Stimulated activated CD4-positive, alpha-beta T cell treated with anti-CD3 and anti-CD28 coated beads, Interleukin-2, amount 100 ng/mL, for 4 hours (primary cell): ENCODE results near the gene ATAD3B.
"Not testable (repeated sequence)": the region's sequence is repeated elsewhere in the genome, so short reads cannot be mapped to it uniquely, and the experiment has no call there.

Experiments used
- DNase-seq: peaks from one replicate; pipeline ENCODE4 v3.0.0-alpha.2; 2020; ENCODE audit warnings: low read depth

ATAD3B gene

GRCh38 chr1:1450616-1451015 is 20.9 kb upstream of the ATAD3B start:
- DNase-seq: not testable (repeated sequence)

DNA sequence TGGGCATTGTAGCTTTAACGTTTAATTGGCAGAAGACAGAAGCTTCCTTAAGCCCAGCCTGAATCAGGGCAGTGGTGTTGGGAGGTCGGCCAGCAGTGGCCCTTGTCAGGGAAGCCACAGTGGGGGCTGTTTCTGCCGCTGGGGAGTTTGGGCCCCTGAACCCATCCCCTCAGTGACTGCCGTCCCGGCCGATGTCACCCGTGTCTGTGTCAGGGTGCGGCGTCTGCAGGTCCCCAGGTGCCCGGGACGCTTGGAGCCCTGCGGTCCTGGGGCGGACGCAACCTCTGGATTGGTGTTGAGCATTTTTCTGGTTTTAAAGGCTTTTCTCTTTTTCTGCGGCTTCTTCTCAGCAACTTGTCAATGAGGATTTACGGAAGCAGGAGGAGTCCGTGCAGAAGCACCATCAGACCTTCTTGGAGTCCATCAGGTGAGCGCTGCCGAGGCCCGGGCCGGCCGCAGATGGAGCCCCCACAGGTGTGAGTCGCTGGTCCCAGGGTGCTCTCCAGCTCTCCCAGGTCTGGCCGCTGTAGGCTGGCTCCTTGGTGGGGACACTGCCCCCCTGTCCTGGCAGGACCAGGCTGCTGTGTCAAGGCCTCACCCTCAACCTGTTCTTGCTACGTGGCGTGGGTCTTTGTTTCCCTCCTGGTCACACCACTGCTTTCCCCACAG is 19.7 kb upstream of the ATAD3B start:
- DNase-seq: no peak

DNA sequence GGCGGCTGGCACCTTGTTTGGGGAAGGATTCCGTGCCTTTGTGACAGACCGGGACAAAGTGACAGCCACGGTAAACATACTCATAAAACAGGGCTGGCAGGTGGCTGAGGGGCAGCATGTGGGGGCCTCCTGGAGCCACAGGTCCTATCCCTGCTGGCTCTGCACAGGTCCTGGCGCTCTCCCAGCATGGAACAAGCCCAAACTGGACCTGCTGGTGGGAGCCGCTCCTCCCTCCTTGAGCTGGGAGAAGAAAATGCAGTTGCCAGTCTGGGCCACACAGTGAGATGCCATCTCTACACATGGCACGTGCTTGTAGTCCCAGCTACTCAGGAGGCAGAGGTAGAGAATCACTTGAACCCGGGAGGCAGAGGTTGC is 19.2 kb upstream of the ATAD3B start:
- not testable (repeated sequence) for DNase-seq

DNA sequence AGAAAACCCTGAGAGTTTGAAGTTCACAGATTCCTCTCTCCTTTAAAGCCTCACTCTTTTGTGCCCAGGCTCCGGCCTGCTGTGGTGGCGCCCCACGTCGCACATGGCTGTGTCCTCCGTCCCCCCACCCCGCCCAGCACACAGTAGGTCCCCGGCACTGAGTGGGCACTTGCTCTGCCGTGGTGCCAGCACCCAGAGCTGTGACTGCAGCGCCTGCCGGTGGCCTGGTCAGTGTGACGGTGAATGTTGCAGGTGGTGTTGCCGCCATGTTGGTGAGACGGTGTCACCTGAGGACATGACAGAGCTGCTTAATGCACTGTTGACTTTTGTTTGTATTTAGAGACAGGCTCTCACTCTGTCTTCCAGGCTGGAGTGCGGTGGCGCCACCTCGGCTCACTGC is 18.7 kb upstream of the ATAD3B start:
- no peak for DNase-seq

GRCh38 chr1:1454286-1455056 is 17.1 kb upstream of the ATAD3B start:
- not testable (repeated sequence) for DNase-seq

- DNase-seq: no peak
Observed at GRCh38 chr1:1455366-1455884, 16.1 kb upstream of the ATAD3B start.

DNA sequence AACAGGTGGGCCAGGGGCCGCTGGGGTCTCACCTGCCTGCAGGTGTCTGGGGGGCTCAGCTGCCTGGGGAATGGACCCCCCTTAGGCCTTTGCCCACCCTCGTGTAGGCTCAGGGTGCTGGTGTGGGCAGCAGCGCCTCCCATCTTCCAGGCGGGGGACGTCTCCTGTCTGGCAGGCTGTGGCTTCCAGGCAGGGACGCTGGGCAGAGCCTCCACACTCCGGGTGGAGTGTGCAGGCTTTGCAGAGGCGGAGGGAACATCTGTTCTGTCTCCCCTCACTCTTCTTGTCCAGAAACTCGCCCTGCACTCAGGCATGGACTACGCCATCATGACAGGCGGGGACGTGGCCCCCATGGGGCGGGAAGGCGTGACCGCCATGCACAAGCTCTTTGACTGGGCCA is 15.6 kb upstream of the ATAD3B start:
- not testable (repeated sequence) for DNase-seq

- DNase-seq: not testable (repeated sequence)
Observed at GRCh38 chr1:1456683-1457255, 14.8 kb upstream of the ATAD3B start.

GRCh38 chr1:1459156-1459555 is 12.4 kb upstream of the ATAD3B start:
- DNase-seq: not testable (repeated sequence)

- DNase-seq: not testable (repeated sequence)
Observed at GRCh38 chr1:1459711-1460110, 11.9 kb upstream of the ATAD3B start.

DNA sequence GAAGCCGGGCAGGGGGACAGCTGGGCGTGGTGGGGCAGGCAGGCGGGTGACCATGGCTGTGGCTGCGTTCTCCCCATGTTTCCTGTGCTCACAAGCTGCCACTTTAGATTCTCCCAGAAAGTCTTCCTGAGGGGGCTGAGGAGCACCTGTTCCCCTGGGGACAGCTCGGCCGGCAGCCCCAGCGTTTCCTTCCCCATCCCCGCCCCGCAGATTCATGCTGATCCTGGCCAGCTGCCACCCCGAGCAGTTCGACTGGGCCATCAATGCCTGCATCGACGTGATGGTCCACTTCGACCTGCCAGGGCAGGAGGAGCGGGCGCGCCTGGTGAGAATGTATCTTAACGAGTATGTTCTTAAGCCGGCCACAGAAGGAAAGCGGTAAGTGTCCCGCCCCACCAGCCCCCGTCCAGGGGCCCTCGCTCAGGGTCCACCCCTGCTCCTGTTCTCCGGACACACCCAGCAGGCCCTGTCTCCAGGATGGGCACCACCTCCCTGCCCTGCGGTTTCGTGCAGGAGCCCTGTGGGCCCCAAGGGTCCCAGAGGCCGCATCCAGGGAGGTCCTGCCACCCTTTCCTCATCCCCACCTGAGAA is 10.9 kb upstream of the ATAD3B start:
- DNase-seq: no peak

DNA sequence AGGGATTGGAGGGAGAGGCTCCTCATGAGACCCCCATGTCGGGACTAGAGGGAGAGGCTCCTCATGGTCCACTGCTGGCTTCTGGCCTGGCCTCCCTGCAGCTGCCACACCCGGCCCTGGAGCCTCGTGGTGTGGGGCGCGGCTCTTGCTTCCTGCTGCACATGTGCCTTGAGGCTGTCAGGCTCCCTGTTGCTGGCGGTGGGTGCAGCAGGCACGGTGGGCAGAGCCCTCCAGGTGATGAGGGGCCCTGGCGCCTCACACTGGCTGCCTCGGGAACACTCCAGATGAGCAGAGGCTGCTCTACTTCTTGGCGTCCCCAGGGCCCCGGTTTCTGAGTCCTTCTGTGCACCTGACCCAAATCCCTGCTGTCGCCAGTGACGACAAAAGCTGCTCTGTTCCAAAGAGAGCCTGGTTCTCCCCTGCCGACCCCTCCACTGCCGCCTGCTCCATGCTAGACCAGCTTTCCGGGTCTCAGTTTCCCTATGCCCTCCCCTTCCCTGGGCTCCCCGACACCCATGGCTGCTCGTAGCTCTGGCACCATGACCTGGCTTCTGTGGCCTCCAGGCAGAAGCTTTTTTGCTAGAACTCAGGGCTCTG is 9.7 kb upstream of the ATAD3B start:
- no peak for DNase-seq

DNA sequence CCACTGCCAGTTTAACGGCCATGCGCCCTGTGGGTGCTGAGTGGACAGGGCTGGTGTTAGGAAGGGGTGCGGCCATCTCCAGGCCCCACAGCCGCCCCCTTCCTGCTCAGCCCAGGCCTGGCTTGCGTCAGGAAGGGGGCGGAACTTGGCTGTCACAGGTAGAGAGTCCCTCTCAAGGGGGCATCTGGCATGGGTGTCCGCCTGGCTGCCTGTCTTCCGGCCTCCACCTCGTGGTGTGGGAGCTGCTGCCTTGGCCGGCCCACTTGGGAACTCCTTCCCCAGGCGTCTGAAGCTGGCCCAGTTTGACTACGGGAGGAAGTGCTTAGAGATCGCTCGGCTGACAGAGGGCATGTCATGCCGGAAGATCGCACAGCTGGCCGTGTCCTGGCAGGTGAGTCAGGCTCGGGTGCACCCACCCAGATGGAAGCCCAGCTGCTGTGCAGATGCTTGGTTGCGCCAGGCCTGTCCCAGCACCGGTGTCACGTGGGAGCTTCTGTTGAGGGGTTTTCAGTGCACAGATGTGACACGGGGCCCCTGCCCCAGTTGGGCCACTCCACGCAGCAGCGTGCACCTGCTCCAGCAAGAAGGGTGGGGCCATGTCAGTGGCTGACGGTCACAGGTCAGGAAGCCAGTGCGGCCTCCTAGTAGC is 9.1 kb upstream of the ATAD3B start:
- DNase-seq: no peak

DNA sequence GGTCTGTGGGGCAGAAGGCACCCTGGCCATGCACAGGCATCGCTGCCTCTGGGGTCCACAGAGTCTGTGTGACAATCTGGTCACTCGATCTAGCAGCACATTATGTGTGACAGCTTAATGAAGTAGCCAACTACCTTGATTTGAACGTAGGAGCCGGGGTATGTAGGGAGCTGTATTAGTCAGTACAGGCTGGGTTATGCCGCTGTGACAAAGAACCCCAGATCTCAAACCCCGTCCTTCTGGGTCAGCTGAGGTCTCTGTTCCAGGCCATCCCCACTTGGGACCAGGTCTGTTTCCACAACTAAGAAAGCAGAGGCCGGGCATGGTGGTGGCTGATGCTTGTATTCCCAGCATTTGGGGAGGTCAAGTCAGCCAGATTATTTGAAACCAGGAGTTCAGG is 8.3 kb upstream of the ATAD3B start:
- DNase-seq: no peak

- not testable (repeated sequence) for DNase-seq
Observed at GRCh38 chr1:1468196-1468985, 3.2 kb upstream of the ATAD3B start.

DNA sequence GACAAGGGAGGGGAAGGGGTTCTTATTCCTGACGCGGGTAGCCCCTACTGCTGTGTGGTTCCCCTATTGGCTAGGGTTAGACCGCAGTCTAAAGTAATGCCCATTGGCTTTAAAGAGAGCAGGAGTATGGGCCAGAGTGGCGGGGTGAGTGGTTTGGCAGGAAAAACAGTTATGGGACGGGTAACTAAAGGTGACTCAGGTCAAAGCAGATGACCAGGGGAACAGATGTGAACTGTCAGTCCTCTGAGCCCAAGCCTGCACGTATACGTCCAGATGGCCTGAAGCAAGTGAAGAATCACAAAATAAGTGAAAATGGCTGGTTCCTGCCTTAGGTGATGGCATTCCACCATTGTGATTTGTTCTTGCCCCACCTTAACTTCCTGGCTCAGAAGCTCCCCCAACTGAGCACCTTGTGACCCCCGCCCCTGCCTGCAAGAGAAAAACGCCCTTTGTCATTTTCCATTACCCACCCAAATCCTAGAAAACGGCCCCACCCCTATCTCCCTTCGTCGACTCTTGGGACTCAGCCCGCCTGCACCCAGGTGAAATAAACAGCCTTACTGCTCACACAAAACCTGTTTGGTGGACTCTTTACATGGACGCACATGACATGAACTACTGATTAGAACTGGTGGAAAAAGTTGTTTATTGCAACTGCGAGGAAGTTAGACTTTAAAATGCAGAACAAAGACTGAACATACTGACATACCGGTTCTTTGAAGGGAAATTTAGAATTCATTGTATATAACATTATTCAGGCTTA is 758 bp upstream of the ATAD3B start:
- no peak for DNase-seq

DNA sequence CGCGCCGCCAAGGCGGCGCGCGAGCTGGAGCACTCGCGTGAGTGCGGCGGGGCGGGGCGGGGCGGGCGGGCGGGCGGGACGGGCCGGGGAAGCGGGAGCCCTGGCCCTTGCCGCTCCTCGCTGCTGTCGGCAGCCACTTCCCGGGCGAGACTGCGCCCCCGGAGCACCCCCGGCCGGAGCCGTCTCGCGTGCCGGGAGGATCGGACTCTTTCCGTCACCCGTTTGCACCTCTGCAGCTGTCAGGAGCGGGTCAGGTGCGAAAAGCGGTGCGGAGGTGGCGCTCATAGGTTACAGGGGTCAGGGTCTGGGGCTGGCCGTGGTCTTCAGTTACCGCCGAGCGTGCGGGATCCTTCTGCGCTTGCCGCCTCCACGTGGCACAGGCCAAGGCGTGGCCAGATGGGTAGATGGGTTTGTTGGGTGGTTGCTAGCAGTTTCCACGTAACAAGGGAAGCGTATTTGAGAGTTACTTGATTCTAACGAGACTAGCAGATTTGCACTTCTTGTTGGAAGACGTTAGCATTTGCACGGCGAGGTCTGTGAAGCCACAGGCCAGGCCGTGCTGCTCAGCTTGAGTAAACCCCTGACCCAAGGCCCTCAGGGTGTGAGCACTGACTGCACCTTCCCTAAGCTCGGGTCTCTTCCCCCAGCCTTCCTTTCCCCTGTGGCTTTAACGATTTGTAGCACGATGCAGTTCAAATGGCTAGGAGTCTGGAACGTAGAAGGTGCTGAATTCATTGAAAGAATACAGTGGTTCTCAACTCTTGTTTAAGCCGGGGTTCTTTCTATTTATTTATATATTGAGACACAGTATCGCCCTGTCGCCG is 700 bp downstream of the ATAD3B start:
- DNase-seq: not testable (repeated sequence)

GRCh38 chr1:1476011-1476410 is 4.4 kb downstream of the ATAD3B start:
- not testable (repeated sequence) for DNase-seq

GRCh38 chr1:1477206-1477605 is 5.6 kb downstream of the ATAD3B start:
- DNase-seq: no peak
